H4 (cell line): ENCODE measurements around the gene KDM6B. TPM values are rescaled to one million over a fixed set of nuclear protein-coding genes. Genes with fewer than 3 reads are reported as not detected.
"Not testable (repeated sequence)": the region's sequence is repeated elsewhere in the genome, so short reads cannot be mapped to it uniquely, and the experiment has no call there.

Experiments
- DNase-seq: peaks from one replicate; pipeline ENCODE4 v3.0.0-alpha.2; 2015; ENCODE audit warnings: low spot score
- total RNA-seq: library from RNA; depleted of rRNA; stranded (reverse); fragments of >200 nt; shearing (Covaris generic); gene quantifications from 2 replicates; pipeline ENCODE4 v1.2.3, GENCODE V29; 2014; rRNA removed

Gene KDM6B
- 0.21 and 4.1 TPM in 2 replicates for total RNA-seq

- peak; percentile 85 for DNase-seq
Observed at GRCh38 chr17:7833795-7834541, at the start of gene KDM6B. KDM6B (plus strand) TSS chr17:7834217; CDS start chr17:7845555, 11,338 bp downstream.

- no peak for DNase-seq
Observed at GRCh38 chr17:7786866-7787265, 47.2 kb upstream of the KDM6B start.

- DNase-seq = no peak
Observed at GRCh38 chr17:7789131-7789530, 44.9 kb upstream of the KDM6B start.

- no peak for DNase-seq
Observed at GRCh38 chr17:7790150-7790549, 43.9 kb upstream of the KDM6B start.

- DNase-seq = no peak
Observed at GRCh38 chr17:7792611-7793010, 41.4 kb upstream of the KDM6B start.

GRCh38 chr17:7794075-7794663 lies 39.8 kb upstream of the KDM6B start:
- DNase-seq = no peak

- DNase-seq = no peak
Observed at GRCh38 chr17:7797976-7798375, 36.0 kb upstream of the KDM6B start.

GRCh38 chr17:7798839-7799238 lies 35.2 kb upstream of the KDM6B start:
- no peak for DNase-seq

- no peak for DNase-seq
Observed at GRCh38 chr17:7803981-7804380, 30.0 kb upstream of the KDM6B start.

GRCh38 chr17:7806587-7806986 lies 27.4 kb upstream of the KDM6B start:
- DNase-seq = no peak

GRCh38 chr17:7807206-7807605 lies 26.8 kb upstream of the KDM6B start:
- no peak for DNase-seq

- DNase-seq = no peak
Observed at GRCh38 chr17:7809086-7809790, 24.8 kb upstream of the KDM6B start.

GRCh38 chr17:7809791-7810343 lies 24.1 kb upstream of the KDM6B start:
- not testable (repeated sequence) for DNase-seq

GRCh38 chr17:7811251-7811650 lies 22.8 kb upstream of the KDM6B start:
- no peak for DNase-seq

GRCh38 chr17:7814969-7815368 lies 19.0 kb upstream of the KDM6B start:
- no peak for DNase-seq

- no peak for DNase-seq
Observed at GRCh38 chr17:7816926-7817642, 16.9 kb upstream of the KDM6B start.

- DNase-seq = no peak
Observed at GRCh38 chr17:7817643-7817964, 16.4 kb upstream of the KDM6B start.

GRCh38 chr17:7818026-7818425 lies 16.0 kb upstream of the KDM6B start:
- DNase-seq = no peak

GRCh38 chr17:7818746-7819645 lies 15.0 kb upstream of the KDM6B start:
- DNase-seq = no peak

- no peak for DNase-seq
Observed at GRCh38 chr17:7820231-7820630, 13.8 kb upstream of the KDM6B start.

- DNase-seq = no peak
Observed at GRCh38 chr17:7822126-7822525, 11.9 kb upstream of the KDM6B start.
